ENCODE measurements around the gene FGF3.
A peak's percentile ranks its signal among the peaks of the same experiment; 100 is the strongest.
"Not testable (repeated sequence)": the region's sequence is repeated elsewhere in the genome, so short reads cannot be mapped to it uniquely, and the experiment has no call there.

FGF3 gene

GRCh38 chr11:69801513-69802335 lies 17.5 kb downstream of the FGF3 start:
- peak; percentile 33 for DNase-seq

- no peak for DNase-seq
Observed at GRCh38 chr11:69800278-69800677, 18.9 kb downstream of the FGF3 start.

- DNase-seq = no peak
Observed at GRCh38 chr11:69799582-69799981, 19.6 kb downstream of the FGF3 start.

GRCh38 chr11:69799097-69799496 lies 20.1 kb downstream of the FGF3 start:
- no peak for DNase-seq

- DNase-seq = no peak
Observed at GRCh38 chr11:69797737-69798528, 21.3 kb downstream of the FGF3 start.

GRCh38 chr11:69797156-69797555 lies 22.1 kb downstream of the FGF3 start:
- no peak for DNase-seq

GRCh38 chr11:69796063-69796462 lies 23.2 kb downstream of the FGF3 start:
- DNase-seq = no peak

GRCh38 chr11:69791276-69792180 lies 27.7 kb downstream of the FGF3 start:
- DNase-seq = no peak

GRCh38 chr11:69788956-69789355 lies 30.3 kb downstream of the FGF3 start:
- DNase-seq = no peak

GRCh38 chr11:69787906-69788305 lies 31.3 kb downstream of the FGF3 start:
- no peak for DNase-seq

GRCh38 chr11:69787457-69787856 lies 31.8 kb downstream of the FGF3 start:
- no peak for DNase-seq

- DNase-seq = no peak
Observed at GRCh38 chr11:69781241-69781640, 38.0 kb downstream of the FGF3 start.

- no peak for DNase-seq
Observed at GRCh38 chr11:69778373-69778772, 40.8 kb downstream of the FGF3 start.

GRCh38 chr11:69775163-69775755 lies 44.0 kb downstream of the FGF3 start, which contains the start of gene FGF4:
FGF4 (minus strand) TSS chr11:69775341; CDS start chr11:69775084, 257 bp downstream.
- no peak for DNase-seq

- DNase-seq = no peak
Observed at GRCh38 chr11:69774354-69775162, 44.7 kb downstream of the FGF3 start.

- no peak for DNase-seq
Observed at GRCh38 chr11:69773626-69774353, 45.4 kb downstream of the FGF3 start.

GRCh38 chr11:69771466-69771865 lies 47.8 kb downstream of the FGF3 start:
- DNase-seq = no peak

- no peak for DNase-seq
Observed at GRCh38 chr11:69770540-69770939, 48.7 kb downstream of the FGF3 start.

- DNase-seq = no peak
Observed at GRCh38 chr11:69765498-69765995, 53.7 kb downstream of the FGF3 start.

- DNase-seq = not testable (repeated sequence)
Observed at GRCh38 chr11:69764918-69765317, 54.3 kb downstream of the FGF3 start.

- no peak for DNase-seq
Observed at GRCh38 chr11:69760319-69760718, 58.9 kb downstream of the FGF3 start.
